Astrocyte (in vitro differentiated cells and primary cell): ENCODE measurements around the gene LRBA. TPM values are rescaled to one million over a fixed set of nuclear protein-coding genes. Genes with fewer than 3 reads are reported as not detected.

Experiments used
- DNase-seq: peaks from one replicate; pipeline ENCODE4 v3.0.0-alpha.2; 2010; ENCODE audit warnings: low read depth
- FAIRE-seq: peaks from 2 replicates; lab custom pipeline; 2011; peaks lifted over from hg19 to GRCh38; lab: Jason Lieb, UNC
- H2AFZ ChIP-seq: 2 replicates; pipeline ENCODE4 v1.6.0; 2012; ENCODE audit warnings: low read depth, low read length, inconsistent platforms
- H3K27ac ChIP-seq: 2 replicates; pipeline ENCODE4 v1.5.1; 2011; ENCODE audit warnings: low read depth, low read length, inconsistent platforms
- H3K27me3 ChIP-seq: 2 replicates; pipeline ENCODE4 v1.6.0; 2011; ENCODE audit warnings: low read length, inconsistent platforms; ENCODE audit not compliant: insufficient read depth
- H3K36me3 ChIP-seq: 2 replicates; pipeline ENCODE4 v1.5.1; 2011; ENCODE audit warnings: low read length, inconsistent platforms; ENCODE audit not compliant: insufficient read depth
- H3K4me1 ChIP-seq: 2 replicates; pipeline ENCODE4 v1.5.1; 2011; ENCODE audit warnings: low read length, inconsistent platforms; ENCODE audit not compliant: insufficient read depth
- H3K4me2 ChIP-seq: 2 replicates; pipeline ENCODE4 v1.6.0; 2012; ENCODE audit warnings: low read length, inconsistent platforms
- H3K4me3 ChIP-seq: 2 replicates; pipeline ENCODE4 v1.5.1; 2011; ENCODE audit warnings: low read depth, mild to moderate bottlenecking, low read length, inconsistent platforms; ENCODE audit not compliant: insufficient read depth
- H3K79me2 ChIP-seq: 2 replicates; pipeline ENCODE4 v1.6.0; 2012; ENCODE audit warnings: mild to moderate bottlenecking, low read length, inconsistent platforms; ENCODE audit not compliant: insufficient read depth
- H3K9ac ChIP-seq: 2 replicates; pipeline ENCODE4 v1.6.0; 2012; ENCODE audit warnings: mild to moderate bottlenecking, low read length, inconsistent platforms
- H3K9me3 ChIP-seq: 2 replicates; pipeline ENCODE4 v1.5.1; 2012; ENCODE audit warnings: low read depth, mild to moderate bottlenecking, low read length, inconsistent platforms; ENCODE audit not compliant: insufficient read depth
- H4K20me1 ChIP-seq: 2 replicates; pipeline ENCODE4 v1.6.0; 2012; ENCODE audit warnings: low read length, inconsistent platforms; ENCODE audit not compliant: insufficient read depth
- H3K27ac Mint-ChIP-seq: one replicate; pipeline ENCODE4 v1.8.0; 2021; ENCODE audit warnings: mild to moderate bottlenecking, mixed read lengths; ENCODE audit not compliant: unreplicated experiment
- H3K27me3 Mint-ChIP-seq: one replicate; pipeline ENCODE4 v1.8.0; 2021; ENCODE audit warnings: low read depth, mixed read lengths; ENCODE audit not compliant: unreplicated experiment
- H3K36me3 Mint-ChIP-seq: one replicate; pipeline ENCODE4 v1.8.0; 2021; ENCODE audit warnings: low read depth, mixed read lengths; ENCODE audit not compliant: unreplicated experiment
- H3K4me1 Mint-ChIP-seq: one replicate; pipeline ENCODE4 v1.8.0; 2021; ENCODE audit warnings: low read depth, mixed read lengths; ENCODE audit not compliant: unreplicated experiment
- H3K4me3 Mint-ChIP-seq: one replicate; pipeline ENCODE4 v1.8.0; 2021; ENCODE audit warnings: mild to moderate bottlenecking, moderate library complexity, mixed read lengths; ENCODE audit not compliant: unreplicated experiment
- H3K9me3 Mint-ChIP-seq: one replicate; pipeline ENCODE4 v1.8.0; 2021; ENCODE audit warnings: mild to moderate bottlenecking, mixed read lengths; ENCODE audit not compliant: unreplicated experiment
- CTCF ChIP-seq: IDR thresholded peaks from 2 replicates; pipeline ENCODE4 v1.5.1; 2011; ENCODE audit warnings: low read depth, mild to moderate bottlenecking, inconsistent platforms, low read length, moderate library complexity; ENCODE audit not compliant: insufficient read depth
- EZH2 ChIP-seq: IDR thresholded peaks from 2 replicates; pipeline ENCODE4 v1.6.1; 2012; ENCODE audit warnings: mild to moderate bottlenecking, low read length, inconsistent platforms; ENCODE audit not compliant: insufficient read depth
- total RNA-seq: library from RNA; stranded (reverse); gene quantifications from 2 replicates; pipeline ENCODE4 v1.2.1, GENCODE V29; 2021

Gene LRBA
- total RNA-seq, 1 donor from 2014 or later = 25.3 TPM

GRCh38 chr4:150342945-150343344, 672.1 kb downstream of the LRBA start:
- Mint-ChIP-seq H3K9me3 (no peaks in the 10 kb centered on the region), H3K36me3 (no peaks in the 10 kb centered on the region), H3K27ac (no peak overlapping the region), H3K4me3 (no peak overlapping the region), H3K27me3 (no peaks in the 10 kb centered on the region), H3K4me1 (peaks cover 6% of the 10 kb centered on the region)
- Histone ChIP-seq H3K27me3 (no peaks in the 10 kb centered on the region), H3K9me3 (no peaks in the 10 kb centered on the region), H2AFZ (no peak overlapping the region), H3K4me1 (peaks cover 4% of the 10 kb centered on the region), H3K36me3 (no peaks in the 10 kb centered on the region), H3K9ac (no peak overlapping the region), H4K20me1 (no peaks in the 10 kb centered on the region), H3K4me3 (no peak overlapping the region), H3K27ac (no peak overlapping the region), H3K4me2 (no peak overlapping the region), H3K79me2 (no peaks in the 10 kb centered on the region)
- TF ChIP-seq EZH2 = no peak
- no peak for TF ChIP-seq CTCF
- FAIRE-seq = no peak
- no peak for DNase-seq

GRCh38 chr4:150337734-150338133, 677.4 kb downstream of the LRBA start:
- no peaks in the 10 kb centered on the region for H3K9me3 Mint-ChIP-seq
- H3K36me3 Mint-ChIP-seq = no peaks in the 10 kb centered on the region
- Histone ChIP-seq H3K9ac (no peak overlapping the region), H3K79me2 (no peaks in the 10 kb centered on the region), H2AFZ (no peak overlapping the region), H3K4me1 (no peaks in the 10 kb centered on the region), H4K20me1 (no peaks in the 10 kb centered on the region), H3K4me2 (no peak overlapping the region), H3K9me3 (no peaks in the 10 kb centered on the region), H3K27ac (no peak overlapping the region), H3K4me3 (no peak overlapping the region), H3K36me3 (no peaks in the 10 kb centered on the region), H3K27me3 (no peaks in the 10 kb centered on the region)
- H3K4me3 Mint-ChIP-seq = no peak overlapping the region
- no peaks in the 10 kb centered on the region for H3K27me3 Mint-ChIP-seq
- DNase-seq (peak; percentile 40), FAIRE-seq (no peak)
- TF ChIP-seq EZH2 = no peak
- TF ChIP-seq CTCF = no peak
- H3K4me1 Mint-ChIP-seq = peaks cover 6% of the 10 kb centered on the region
- H3K27ac Mint-ChIP-seq = no peak overlapping the region

GRCh38 chr4:150336676-150337412, 678.2 kb downstream of the LRBA start:
- H3K27ac Mint-ChIP-seq = no peak overlapping the region
- H3K4me3 ChIP-seq = no peak overlapping the region

More at GRCh38 chr4:150336676-150337412, 678.2 kb downstream of the LRBA start:
- TF ChIP-seq CTCF (no peak), EZH2 (no peak)
- FAIRE-seq (peak; percentile 26), DNase-seq (no peak)
- Histone ChIP-seq H2AFZ (no peak overlapping the region), H3K27ac (no peak overlapping the region), H3K4me2 (no peak overlapping the region), H3K9ac (no peak overlapping the region), H3K27me3 (no peaks in the 10 kb centered on the region), H3K4me1 (no peaks in the 10 kb centered on the region), H3K36me3 (no peaks in the 10 kb centered on the region), H4K20me1 (no peaks in the 10 kb centered on the region), H3K79me2 (no peaks in the 10 kb centered on the region), H3K9me3 (no peaks in the 10 kb centered on the region)
- H3K4me3 Mint-ChIP-seq = no peak overlapping the region
- H3K9me3 Mint-ChIP-seq = no peaks in the 10 kb centered on the region
- H3K4me1 Mint-ChIP-seq = peaks cover 8% of the 10 kb centered on the region
- no peaks in the 10 kb centered on the region for H3K27me3 Mint-ChIP-seq
- no peaks in the 10 kb centered on the region for H3K36me3 Mint-ChIP-seq
